ENCODE measurements around the gene RASSF4. TPM values are rescaled to one million over a fixed set of nuclear protein-coding genes. Genes with fewer than 3 reads are reported as not detected.

Gene RASSF4
- polyA plus RNA-seq, 1 donor (not counting 4 experiments of a cell fraction or from before 2014, with no cell fraction given) = 0.20 TPM

DNA sequence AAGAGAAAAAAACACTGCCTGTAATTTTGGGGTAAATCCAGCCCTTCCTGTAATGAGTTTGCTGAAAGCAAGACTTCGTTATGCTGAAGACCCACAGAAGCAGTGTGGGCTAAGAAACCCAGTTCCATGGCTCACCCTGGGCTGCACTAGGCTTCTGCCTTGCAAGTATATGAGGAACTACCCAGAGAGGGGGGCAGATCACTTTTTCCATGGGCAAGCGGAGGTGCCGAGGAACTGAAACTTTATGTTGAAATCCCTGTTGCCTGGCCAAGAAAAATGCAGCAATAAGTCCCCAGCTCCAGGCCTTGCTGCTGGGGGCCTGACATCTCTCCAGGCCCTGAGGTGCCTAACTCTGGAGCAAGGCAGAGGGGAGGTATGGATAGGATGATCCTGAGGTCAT, 8.5 kb downstream of the RASSF4 start:
- no peaks in the 10 kb centered on the region for H3K36me3 ChIP-seq (ENCODE audit: control insufficient read depth in 2 of 2, extremely low read depth in 1 of 2, insufficient read depth in 2 of 2, low read length in 2 of 2)
- DNase-seq (ENCODE audit: low read depth, low spot score) = no peak
- H3K9me1 ChIP-seq (ENCODE audit: control insufficient read depth, extremely low read depth, insufficient read depth, low read length) = no peaks in the 10 kb centered on the region
- no peaks in the 10 kb centered on the region for H3K27me3 ChIP-seq (ENCODE audit: control insufficient read depth, extremely low read depth, insufficient read depth, low read length)
- no peak overlapping the region for H3K4me3 ChIP-seq (ENCODE audit: control insufficient read depth in 2 of 3, extremely low read depth in 1 of 3, insufficient read depth in 2 of 3, low read depth in 1 of 3, low read length in 3 of 3)
- no peak for FAIRE-seq
- H4K20me1 ChIP-seq (ENCODE audit: control insufficient read depth, extremely low read depth, insufficient read depth, low read length) = no peaks in the 10 kb centered on the region
- TF ChIP-seq, protein P1, sequence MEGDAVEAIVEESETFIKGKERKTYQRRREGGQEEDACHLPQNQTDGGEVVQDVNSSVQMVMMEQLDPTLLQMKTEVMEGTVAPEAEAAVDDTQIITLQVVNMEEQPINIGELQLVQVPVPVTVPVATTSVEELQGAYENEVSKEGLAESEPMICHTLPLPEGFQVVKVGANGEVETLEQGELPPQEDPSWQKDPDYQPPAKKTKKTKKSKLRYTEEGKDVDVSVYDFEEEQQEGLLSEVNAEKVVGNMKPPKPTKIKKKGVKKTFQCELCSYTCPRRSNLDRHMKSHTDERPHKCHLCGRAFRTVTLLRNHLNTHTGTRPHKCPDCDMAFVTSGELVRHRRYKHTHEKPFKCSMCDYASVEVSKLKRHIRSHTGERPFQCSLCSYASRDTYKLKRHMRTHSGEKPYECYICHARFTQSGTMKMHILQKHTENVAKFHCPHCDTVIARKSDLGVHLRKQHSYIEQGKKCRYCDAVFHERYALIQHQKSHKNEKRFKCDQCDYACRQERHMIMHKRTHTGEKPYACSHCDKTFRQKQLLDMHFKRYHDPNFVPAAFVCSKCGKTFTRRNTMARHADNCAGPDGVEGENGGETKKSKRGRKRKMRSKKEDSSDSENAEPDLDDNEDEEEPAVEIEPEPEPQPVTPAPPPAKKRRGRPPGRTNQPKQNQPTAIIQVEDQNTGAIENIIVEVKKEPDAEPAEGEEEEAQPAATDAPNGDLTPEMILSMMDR (optimal IDR thresholded peaks at IDR 0.05 in 1 of 3, IDR thresholded peaks at IDR 0.05 in 1 of 3, conservative IDR thresholded peaks at IDR 0.05 in 1 of 3; ENCODE audit: extremely low read depth in 1 of 3, insufficient read depth in 2 of 3, low read length in 3 of 3) = no peak
- TF ChIP-seq EZH2 (IDR thresholded peaks at IDR 0.05; ENCODE audit: low read length) = no peak
- dilution Hi-C loops (cut with MboI; ENCODE audit: extremely low pct_ligation_motif_present, low sequenced_read_pairs) = no loop called here
- no peaks in the 10 kb centered on the region for H3K4me1 ChIP-seq (ENCODE audit: control insufficient read depth, extremely low read depth, insufficient read depth, low read length)
- no peak overlapping the region for H3K9ac ChIP-seq (ENCODE audit: control insufficient read depth, extremely low read depth, insufficient read depth, low read length)
- H3K9me3 ChIP-seq (ENCODE audit: control insufficient read depth, low read depth, low read length) = no peaks in the 10 kb centered on the region
- no peaks in the 10 kb centered on the region for H3K79me2 ChIP-seq (ENCODE audit: control insufficient read depth, insufficient read depth, low read length)
- no peak overlapping the region for H3K27ac ChIP-seq (ENCODE audit: control insufficient read depth, insufficient read depth, low read length)
- H2AFZ ChIP-seq (ENCODE audit: control insufficient read depth, low read length) = no peak overlapping the region
- H3K4me2 ChIP-seq (ENCODE audit: control insufficient read depth, extremely low read depth, insufficient read depth, low read depth, low read length) = no peak overlapping the region

DNA sequence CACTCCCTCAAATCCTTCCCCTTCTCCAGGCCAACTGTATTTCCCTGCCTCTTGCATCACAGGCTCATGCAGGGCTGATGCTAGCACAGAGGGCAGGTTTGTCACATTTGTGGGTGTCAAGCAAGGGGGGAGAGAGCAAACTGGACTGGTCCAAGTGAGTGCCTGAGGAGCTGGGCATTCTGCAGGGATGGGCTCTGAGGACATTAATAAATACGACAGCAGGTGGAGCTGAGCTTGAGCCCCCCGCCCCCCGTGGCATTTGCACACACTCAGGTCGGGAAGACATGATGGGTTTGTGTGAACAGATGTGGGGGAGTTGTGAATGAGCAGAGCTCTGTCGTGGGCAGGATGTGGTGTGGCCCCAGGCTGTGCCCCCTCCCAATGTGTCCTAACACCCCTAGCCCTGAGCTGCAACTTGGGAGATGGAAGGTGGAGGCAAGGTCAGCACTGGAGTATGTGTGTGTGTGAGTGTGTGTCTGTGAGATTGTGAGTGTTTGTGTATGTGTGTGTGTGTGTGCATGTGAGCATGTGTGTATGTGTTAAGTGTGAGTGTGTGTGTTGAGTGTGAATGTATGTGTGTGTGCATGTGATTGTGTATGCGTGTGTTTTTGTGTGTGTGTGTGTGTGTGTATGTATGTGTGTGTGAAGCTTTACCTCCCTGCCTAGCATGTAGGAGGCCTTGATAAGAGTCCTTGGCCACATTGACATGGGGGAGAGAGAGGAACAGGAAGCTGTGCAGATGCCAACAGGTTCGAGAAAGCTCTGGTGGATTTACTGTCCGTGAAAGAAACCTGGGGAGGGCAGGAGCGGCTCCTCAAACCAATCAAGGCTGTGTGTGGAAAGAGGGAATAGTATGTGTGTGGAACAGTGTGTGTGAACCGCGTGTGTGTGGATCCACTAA, 9.1 kb downstream of the RASSF4 start:
- H3K4me2 ChIP-seq (ENCODE audit: control insufficient read depth, extremely low read depth, insufficient read depth, low read depth, low read length) = no peak overlapping the region
- H3K27ac ChIP-seq (ENCODE audit: control insufficient read depth, insufficient read depth, low read length) = no peak overlapping the region
- no peak overlapping the region for H3K4me3 ChIP-seq (ENCODE audit: control insufficient read depth in 2 of 3, extremely low read depth in 1 of 3, insufficient read depth in 2 of 3, low read depth in 1 of 3, low read length in 3 of 3)
- FAIRE-seq (no peak), DNase-seq (ENCODE audit: low read depth, low spot score) (no peak)
- H3K79me2 ChIP-seq (ENCODE audit: control insufficient read depth, insufficient read depth, low read length) = no peaks in the 10 kb centered on the region
- H4K20me1 ChIP-seq (ENCODE audit: control insufficient read depth, extremely low read depth, insufficient read depth, low read length) = no peaks in the 10 kb centered on the region
- no peaks in the 10 kb centered on the region for H3K9me1 ChIP-seq (ENCODE audit: control insufficient read depth, extremely low read depth, insufficient read depth, low read length)
- TF ChIP-seq, protein P1 (optimal IDR thresholded peaks at IDR 0.05 in 1 of 3, IDR thresholded peaks at IDR 0.05 in 1 of 3, conservative IDR thresholded peaks at IDR 0.05 in 1 of 3; ENCODE audit: extremely low read depth in 1 of 3, insufficient read depth in 2 of 3, low read length in 3 of 3) = no peak
- no peak for TF ChIP-seq EZH2 (IDR thresholded peaks at IDR 0.05; ENCODE audit: low read length)
- H3K27me3 ChIP-seq (ENCODE audit: control insufficient read depth, extremely low read depth, insufficient read depth, low read length) = no peaks in the 10 kb centered on the region
- no peaks in the 10 kb centered on the region for H3K36me3 ChIP-seq (ENCODE audit: control insufficient read depth in 2 of 2, extremely low read depth in 1 of 2, insufficient read depth in 2 of 2, low read length in 2 of 2)
- H3K9me3 ChIP-seq (ENCODE audit: control insufficient read depth, low read depth, low read length) = no peaks in the 10 kb centered on the region
- dilution Hi-C loops (cut with MboI; ENCODE audit: extremely low pct_ligation_motif_present, low sequenced_read_pairs) = no loop called here
- no peak overlapping the region for H3K9ac ChIP-seq (ENCODE audit: control insufficient read depth, extremely low read depth, insufficient read depth, low read length)
- no peak overlapping the region for H2AFZ ChIP-seq (ENCODE audit: control insufficient read depth, low read length)
- H3K4me1 ChIP-seq (ENCODE audit: control insufficient read depth, extremely low read depth, insufficient read depth, low read length) = no peaks in the 10 kb centered on the region
